Endometrial microvascular endothelial cells (primary cell): ENCODE data around the gene TSPOAP1. TPM values are rescaled to one million over a fixed set of nuclear protein-coding genes. Genes with fewer than 3 reads are reported as not detected.

Experiments
- in situ Hi-C: cut with HindIII; loops from 2 replicates; pipeline ENCODE4 v1.10.0; 2017; ENCODE audit warnings: low sequenced_read_pairs, low pct_unique_long_range_greater_than_20kb; ENCODE audit errors: inconsistent ontology term
- total RNA-seq: library from RNA; depleted of rRNA; stranded (reverse); fragments of >200 nt; gene quantifications from one replicate; pipeline ENCODE4 v1.2.3, GENCODE V29; 2015; ENCODE audit errors: inconsistent ontology term

TSPOAP1 gene
- total RNA-seq, 1 donor from 2014 or later = not detected

- in situ Hi-C loops = no loop called here
Observed at GRCh38 chr17:58272367-58273280, 56.0 kb downstream of the TSPOAP1 start.

GRCh38 chr17:58271216-58271931 is 57.2 kb downstream of the TSPOAP1 start:
- in situ Hi-C loops = no loop called here

- in situ Hi-C loops = no loop called here
Observed at GRCh38 chr17:58270476-58271215, 57.9 kb downstream of the TSPOAP1 start.

- in situ Hi-C loops = no loop called here
Observed at GRCh38 chr17:58269557-58270291, 58.9 kb downstream of the TSPOAP1 start.

GRCh38 chr17:58268774-58269556 is 59.6 kb downstream of the TSPOAP1 start:
- in situ Hi-C loops = no loop called here

- in situ Hi-C loops = no loop called here
Observed at GRCh38 chr17:58268326-58268725, 60.3 kb downstream of the TSPOAP1 start.

- in situ Hi-C loops = no loop called here
Observed at GRCh38 chr17:58267347-58268324, 61.0 kb downstream of the TSPOAP1 start.

- in situ Hi-C loops = no loop called here
Observed at GRCh38 chr17:58265902-58266875, 62.4 kb downstream of the TSPOAP1 start.

GRCh38 chr17:58265271-58265670 is 63.3 kb downstream of the TSPOAP1 start:
- in situ Hi-C loops = no loop called here

GRCh38 chr17:58264407-58265103 is 64.0 kb downstream of the TSPOAP1 start:
- in situ Hi-C loops = no loop called here

- in situ Hi-C loops = no loop called here
Observed at GRCh38 chr17:58263773-58264172, 64.8 kb downstream of the TSPOAP1 start.

GRCh38 chr17:58262149-58262548 is 66.4 kb downstream of the TSPOAP1 start:
- in situ Hi-C loops = no loop called here

- in situ Hi-C loops = no loop called here
Observed at GRCh38 chr17:58254803-58255202, 73.8 kb downstream of the TSPOAP1 start.

- in situ Hi-C loops = no loop called here
Observed at GRCh38 chr17:58253082-58253481, 75.5 kb downstream of the TSPOAP1 start.

GRCh38 chr17:58252141-58252540 is 76.5 kb downstream of the TSPOAP1 start:
- in situ Hi-C loops = no loop called here
